Activated T-cell treated with anti-CD3 and anti-CD28 coated beads for 48 hours (primary cell): ENCODE results near the gene MYCL.

Experiments used
- DNase-seq: peaks from one replicate; pipeline ENCODE4 v3.0.0-alpha.2; 2020; ENCODE audit warnings: low read depth

The MYCL gene, protein sequence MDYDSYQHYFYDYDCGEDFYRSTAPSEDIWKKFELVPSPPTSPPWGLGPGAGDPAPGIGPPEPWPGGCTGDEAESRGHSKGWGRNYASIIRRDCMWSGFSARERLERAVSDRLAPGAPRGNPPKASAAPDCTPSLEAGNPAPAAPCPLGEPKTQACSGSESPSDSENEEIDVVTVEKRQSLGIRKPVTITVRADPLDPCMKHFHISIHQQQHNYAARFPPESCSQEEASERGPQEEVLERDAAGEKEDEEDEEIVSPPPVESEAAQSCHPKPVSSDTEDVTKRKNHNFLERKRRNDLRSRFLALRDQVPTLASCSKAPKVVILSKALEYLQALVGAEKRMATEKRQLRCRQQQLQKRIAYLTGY

DNA sequence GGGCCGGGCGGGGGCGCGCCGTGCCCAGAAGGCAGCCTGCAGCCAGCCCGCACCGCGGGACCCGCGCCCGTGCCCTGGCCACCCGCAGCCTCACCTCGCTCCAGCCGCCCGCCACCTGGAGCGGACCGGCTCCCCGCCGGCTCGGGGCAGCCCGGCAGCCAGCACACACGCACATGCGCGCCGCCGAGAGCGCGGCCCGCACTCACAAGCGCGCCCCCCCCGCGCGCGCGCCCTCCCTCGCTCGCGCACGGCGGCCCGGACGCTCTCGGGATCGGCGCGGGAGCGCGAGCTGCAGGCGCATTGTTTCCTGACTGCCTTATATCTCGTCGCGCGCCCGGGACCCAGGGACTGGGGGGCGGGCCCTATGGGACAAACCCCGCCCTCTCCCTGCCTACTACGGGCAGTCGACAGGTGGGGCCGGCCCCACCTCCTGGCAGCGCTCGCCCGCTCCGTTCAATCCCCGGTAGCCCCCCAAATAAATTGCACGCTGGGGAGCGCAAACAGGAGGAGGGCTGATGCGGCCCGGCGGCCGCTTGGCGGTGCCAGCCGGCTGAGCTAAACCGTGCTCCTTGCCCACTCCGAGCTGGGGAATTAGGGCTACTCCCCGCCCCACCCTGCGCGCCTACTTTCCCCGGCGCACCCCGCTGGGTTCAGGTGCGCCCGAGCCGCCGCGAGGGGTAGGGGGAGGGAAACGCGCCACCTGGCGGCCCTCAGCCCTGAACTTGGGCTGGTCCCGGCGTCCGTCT is at the start of gene MYCL:
Gene MYCL (minus strand): TSS at position 204 of the 746 bp plus-strand sequence. CDS start 483 bp downstream, outside the sequence.
- peak; percentile 74 for DNase-seq

DNA sequence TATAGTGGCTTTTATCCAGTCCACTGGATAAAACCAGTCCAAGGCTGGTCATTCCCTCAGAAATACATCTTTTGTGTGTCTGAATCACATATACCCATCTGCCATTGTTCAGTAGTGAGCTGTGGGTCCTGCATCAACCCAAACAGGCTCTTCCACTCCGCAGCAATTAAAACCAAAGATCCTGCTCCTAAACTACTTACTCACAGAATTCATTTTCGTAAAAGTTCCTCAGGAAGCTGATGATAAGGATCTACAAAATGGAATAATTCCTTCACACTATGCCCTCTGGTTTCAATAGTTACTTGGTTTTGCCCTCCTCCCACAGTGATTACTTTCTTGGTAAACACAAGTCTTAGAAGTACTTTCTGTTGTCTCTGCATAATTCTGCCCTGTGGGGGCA is 48.2 kb upstream of the MYCL start:
- no peak for DNase-seq

DNA sequence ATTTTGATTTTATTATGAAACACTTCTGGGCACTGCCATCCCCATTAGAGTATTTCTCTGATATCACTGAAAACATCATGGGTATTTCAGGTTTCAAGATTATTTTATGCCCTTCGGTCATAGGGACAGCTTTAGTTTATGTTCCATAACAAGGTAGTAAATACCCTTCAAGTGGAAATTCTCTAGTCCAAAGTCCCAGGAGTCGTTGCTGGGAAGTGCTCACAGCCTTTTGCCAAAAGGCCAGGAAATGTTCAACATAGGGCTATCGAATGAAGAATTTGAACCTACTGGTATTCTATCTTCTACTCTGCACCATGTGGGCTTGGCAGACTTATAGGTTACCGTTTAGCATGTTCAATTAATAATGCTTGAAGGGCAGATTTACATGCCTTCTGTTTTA is 45.5 kb upstream of the MYCL start:
- DNase-seq, result no peak

DNA sequence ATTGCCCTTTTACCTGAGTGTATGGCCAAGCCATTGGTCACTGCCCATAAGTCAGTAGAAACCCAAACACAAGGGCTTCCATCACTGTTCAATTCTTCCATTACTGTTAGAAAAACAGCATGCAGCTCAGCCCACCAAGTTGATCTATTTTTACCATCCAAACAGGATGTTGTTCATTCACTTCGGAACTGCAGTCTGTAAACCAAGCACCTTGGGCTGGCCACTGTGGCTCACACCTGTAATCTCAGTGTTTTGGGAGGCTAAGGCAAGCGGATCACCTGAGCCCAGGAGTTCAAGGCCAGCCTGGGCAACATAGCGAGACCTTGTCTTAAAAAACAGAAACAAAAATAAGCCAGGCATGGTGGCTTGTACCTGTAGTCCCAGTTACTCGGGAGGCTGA is 44.5 kb upstream of the MYCL start:
- DNase-seq, result no peak

DNA sequence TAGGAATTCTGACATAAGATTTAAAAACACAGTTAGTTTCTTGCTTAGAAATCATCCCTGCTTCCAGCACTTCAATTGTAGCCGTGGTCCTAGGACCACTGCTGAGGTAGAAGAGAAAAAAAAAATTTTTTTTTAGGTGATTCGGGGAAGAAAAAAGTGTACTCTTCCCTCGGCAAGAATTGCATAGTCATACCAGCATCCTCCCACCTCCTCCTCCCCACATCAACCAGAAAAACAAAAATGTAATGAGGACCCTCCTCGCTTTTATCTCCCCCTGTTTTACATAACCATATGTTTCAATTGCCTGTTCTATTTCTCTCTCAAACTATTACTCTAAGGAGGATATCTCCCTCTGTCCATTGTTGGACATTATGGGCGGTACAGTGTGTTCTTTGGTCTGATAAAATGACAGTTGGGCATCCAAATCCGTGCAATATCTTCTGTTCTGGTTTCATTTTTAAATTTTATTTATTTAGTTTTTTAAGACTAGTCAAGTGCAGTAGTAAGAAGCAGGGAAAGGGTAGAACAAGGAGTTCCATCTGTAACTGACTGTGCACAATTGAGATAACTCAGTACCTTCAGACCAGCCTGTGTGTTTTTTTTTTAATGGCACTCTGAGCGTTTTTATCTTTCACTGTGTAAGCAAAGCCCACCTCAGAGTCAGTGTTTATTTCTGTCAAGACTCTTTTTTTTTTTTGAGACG is 42.8 kb upstream of the MYCL start:
- DNase-seq, result no peak

DNA sequence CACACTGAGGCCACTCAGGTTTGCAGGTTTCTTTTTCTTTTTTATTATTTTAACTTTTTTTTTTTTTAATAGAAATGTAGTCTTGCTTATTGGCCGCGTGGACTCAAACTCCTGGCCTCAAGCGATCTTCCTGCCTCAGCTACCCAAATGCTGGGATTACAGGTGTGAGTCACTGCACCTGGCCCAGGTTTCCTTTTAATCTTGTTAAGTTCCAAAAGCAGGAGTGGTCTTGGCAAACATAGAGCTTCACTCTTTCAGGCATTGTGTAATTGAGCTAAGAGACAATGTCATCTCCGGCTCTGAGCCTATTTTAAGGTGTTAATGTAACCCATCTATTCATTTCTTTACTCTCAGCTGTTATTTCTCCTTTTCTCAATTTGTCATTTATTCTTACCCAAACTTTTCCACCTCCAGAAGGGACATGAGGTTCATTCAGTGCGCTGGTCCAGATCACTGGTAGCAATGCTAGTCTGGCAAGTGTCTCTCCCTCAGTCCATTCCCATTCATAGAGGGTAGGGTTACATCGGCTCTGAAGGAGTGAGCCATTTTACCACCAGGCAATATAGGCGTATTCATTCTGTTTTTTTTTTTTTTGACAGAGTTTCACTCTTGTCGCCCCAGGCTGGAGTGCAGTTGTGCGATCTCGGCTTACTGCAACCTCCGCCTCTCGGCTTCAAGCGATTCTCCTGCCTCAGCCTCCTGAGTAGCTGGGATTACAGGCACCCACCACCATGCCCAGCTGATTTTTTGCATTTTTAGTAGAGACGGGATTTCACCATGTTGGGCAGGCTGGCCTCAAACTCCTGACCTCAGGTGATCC is 42.0 kb upstream of the MYCL start:
- no peak for DNase-seq

DNA sequence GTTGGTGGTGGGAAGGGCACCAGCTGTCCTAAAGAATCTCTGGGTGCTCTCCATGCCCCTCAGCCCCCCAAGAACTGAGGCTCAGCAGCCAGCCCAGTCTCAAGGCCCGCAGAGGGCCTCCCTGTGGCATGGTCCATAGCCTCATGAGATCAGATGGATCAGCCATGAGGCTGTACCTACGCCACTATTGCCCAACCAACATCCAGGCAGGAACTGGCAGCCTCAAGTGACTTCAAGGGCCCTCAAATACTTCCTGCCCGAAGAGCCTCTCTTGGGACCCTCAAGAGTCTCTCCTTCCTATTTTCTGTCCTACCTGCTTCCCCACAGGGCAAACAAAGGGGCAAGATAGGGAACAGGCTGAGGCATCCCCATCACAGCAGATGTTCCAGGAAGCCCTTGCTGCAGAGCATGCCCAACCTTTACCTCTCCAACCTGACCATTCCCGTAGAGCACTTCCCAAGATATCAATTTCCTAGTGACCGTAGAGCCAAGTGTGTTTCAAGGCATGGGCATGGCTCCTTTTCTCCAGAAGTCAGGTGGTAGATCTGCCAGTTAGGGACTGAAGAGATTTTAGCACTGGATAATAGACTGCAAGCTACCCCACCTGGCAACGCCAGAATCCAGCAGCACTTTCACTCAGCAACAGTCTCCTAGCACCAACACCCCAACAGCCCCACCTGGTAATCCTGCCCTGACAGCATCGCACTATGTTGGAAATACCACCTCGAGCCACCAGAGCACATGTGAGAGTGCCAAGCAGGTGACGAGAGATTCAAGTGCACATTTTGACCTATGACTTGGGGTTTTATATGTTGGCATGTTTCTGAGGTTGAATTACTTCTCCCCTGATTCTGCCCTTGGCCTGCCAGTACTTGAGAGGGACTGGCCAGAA is 39.5 kb upstream of the MYCL start:
- DNase-seq, result no peak

DNA sequence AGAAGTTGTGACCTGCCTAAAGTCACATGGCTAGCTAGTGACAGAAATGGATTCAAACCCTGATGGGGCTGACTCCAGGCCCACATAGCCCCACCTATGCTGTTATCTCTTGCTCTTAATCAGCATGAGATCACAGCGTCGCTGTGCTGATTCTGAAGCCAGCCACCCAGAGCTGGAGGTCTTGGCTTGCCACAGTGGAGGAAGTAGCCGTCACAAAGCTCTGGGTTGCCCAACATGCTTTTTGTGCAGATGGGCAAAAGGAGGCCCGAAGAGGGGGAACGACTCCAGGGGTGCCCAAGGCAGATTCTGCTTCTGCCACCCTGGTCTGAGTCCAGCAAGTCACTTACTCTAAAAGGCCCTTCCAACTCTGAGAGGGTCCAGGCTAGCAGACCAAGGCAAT is 38.5 kb upstream of the MYCL start:
- DNase-seq, result no peak

- DNase-seq, result no peak
Observed at GRCh38 chr1:39938856-39939255, 37.1 kb upstream of the MYCL start.

- DNase-seq, result no peak
Observed at GRCh38 chr1:39936724-39937491, 35.2 kb upstream of the MYCL start.

- no peak for DNase-seq
Observed at GRCh38 chr1:39933956-39934941, 32.5 kb upstream of the MYCL start.

DNA sequence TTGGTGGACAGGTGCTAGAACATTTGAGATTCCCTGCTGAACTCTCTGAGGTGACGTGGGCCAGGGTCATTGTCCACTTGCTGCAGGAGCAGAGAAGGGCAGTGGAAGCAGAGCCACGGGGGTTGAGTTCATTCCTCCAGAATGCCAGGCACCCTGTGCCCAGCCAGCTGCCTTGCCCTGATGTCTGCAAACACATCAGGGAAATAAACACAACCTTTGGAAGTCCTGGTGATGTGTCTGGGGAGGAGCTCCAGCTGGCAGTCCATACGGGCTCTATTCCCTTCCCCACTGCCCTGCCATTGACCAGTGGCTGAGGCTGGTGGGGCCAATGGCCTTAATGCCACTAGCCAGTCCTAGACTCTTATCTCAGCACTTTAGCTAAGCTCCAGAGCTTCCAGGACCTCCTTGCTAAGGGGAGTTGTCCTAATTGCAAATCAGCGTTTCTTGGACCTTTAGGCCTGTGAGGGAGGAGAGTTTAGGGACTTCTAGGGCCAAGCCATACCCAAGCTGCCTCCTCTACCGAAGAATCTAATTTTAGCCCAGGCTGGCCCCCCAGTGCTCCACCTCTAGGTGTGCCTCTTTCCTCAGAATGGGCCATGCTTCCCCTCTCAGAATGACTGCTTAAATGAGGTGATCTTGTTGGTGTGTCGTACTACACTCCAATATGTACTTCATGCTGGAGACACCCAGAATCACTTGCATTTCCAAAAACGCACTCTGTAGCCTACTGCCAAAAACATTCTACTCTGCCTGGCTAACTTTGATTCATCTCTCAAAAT is 27.3 kb upstream of the MYCL start:
- no peak for DNase-seq

- DNase-seq, result no peak
Observed at GRCh38 chr1:39927538-39927937, 25.8 kb upstream of the MYCL start.

- no peak for DNase-seq
Observed at GRCh38 chr1:39926820-39927219, 25.1 kb upstream of the MYCL start.

GRCh38 chr1:39926343-39926793 is 24.7 kb upstream of the MYCL start:
- DNase-seq, result no peak

DNA sequence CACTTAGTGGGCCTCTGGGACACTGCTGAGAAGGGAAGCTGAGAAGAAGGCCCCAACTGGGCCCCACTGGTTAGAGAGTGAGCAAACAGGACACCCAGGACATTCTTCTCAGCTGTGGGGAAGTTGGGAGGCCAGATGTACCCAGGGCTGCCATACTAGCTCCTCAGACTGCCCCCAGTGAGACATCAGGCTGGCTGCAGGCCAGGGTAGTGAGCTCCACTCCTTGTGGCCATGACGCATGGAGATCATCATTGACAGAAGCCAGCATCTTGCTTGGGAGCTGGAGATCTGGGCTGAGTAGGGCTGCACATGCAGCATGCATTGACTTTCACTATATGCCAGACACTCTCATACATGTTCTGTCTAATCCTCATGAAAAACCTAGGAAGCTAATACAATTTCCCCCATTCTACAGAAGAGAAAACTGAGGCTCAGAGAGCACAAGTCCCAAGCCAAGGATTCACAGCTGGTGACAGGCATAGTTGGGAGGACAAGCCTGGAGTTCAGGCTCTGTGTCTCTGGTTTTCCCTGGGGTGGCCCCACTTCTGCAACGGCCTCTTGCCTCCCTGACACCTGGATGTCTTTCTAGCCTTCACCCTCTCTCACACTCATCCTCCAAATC is 24.1 kb upstream of the MYCL start:
- DNase-seq, result no peak

DNA sequence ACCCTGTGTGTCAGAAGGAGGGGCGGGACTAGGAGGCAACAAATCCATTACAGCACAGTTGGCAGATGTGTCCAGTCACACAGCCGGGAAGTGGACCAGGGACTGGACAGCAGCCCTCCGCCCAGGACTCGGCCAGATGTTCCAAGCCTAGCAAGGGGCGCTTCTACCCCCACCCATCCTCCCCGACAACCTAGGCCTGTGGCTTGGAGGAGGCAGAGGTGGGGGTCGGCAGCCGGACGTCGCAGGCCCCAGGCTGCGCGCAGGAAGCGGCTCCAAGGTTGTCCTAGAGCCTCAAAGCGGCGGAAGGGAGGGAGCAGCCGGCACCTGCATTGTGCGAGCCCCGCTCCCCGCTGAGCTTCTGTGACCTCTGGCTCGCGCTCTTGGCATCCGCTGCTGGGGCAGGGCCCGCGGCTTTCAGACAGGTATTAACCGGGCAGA is 20.6 kb upstream of the MYCL start:
- no peak for DNase-seq

- DNase-seq, result peak; percentile 21
Observed at GRCh38 chr1:39919545-39919944, 17.8 kb upstream of the MYCL start.
